ENCODE data around the gene SLC24A3. TPM values are rescaled to one million over a fixed set of nuclear protein-coding genes. Genes with fewer than 3 reads are reported as not detected.

SLC24A3 gene
- total RNA-seq, 1 experiment from 2014 or later = 46.0 TPM

- Histone ChIP-seq H3K4me1 (ENCODE audit: insufficient read depth, low read length, poor library complexity, severe bottlenecking) (peaks cover 29% of the 10 kb centered on the region), H3K4me3 (ENCODE audit: low read depth, low read length, poor library complexity, severe bottlenecking) (no peak overlapping the region), H3K27me3 (replicated peaks; ENCODE audit: insufficient read depth, low read depth, low read length, poor library complexity) (no peaks in the 10 kb centered on the region), H3K36me3 (ENCODE audit: insufficient read depth, low read length, poor library complexity, severe bottlenecking) (no peaks in the 10 kb centered on the region), H3K27ac (ENCODE audit: low read depth, low read length, poor library complexity, severe bottlenecking) (peak overlapping the region; percentile 49), H3K9me3 (ENCODE audit: low read depth, low read length, poor library complexity, severe bottlenecking) (no peaks in the 10 kb centered on the region)
- CTCF ChIA-PET = no interaction called here
- POLR2A ChIA-PET (ENCODE audit: low non-redundant PET) = no interaction called here
- no TSS peak for BruUV-seq (replicated peaks)
- intact Hi-C loops (cut with micrococcal nuclease; ENCODE audit: unreplicated experiment) = no loop called here
- peak; percentile 77 for DNase-seq (ENCODE audit: low spot score)
- TF ChIP-seq CTCF (conservative IDR thresholded peaks at IDR 0.05; ENCODE audit: low read depth, low read length) = no peak
- no peak for TF ChIP-seq EZH2 (IDR thresholded peaks at IDR 0.05; ENCODE audit: borderline replicate concordance, low read depth, low read length, poor library complexity, severe bottlenecking)
Observed at GRCh38 chr20:19423900-19424620, 211.6 kb downstream of the SLC24A3 start.

- TF ChIP-seq CTCF (conservative IDR thresholded peaks at IDR 0.05; ENCODE audit: low read depth, low read length) (no peak), EZH2 (IDR thresholded peaks at IDR 0.05; ENCODE audit: borderline replicate concordance, low read depth, low read length, poor library complexity, severe bottlenecking) (no peak)
- Histone ChIP-seq H3K4me1 (ENCODE audit: insufficient read depth, low read length, poor library complexity, severe bottlenecking) (peaks cover 40% of the 10 kb centered on the region), H3K27ac (ENCODE audit: low read depth, low read length, poor library complexity, severe bottlenecking) (no peak overlapping the region), H3K9me3 (ENCODE audit: low read depth, low read length, poor library complexity, severe bottlenecking) (no peaks in the 10 kb centered on the region), H3K4me3 (ENCODE audit: low read depth, low read length, poor library complexity, severe bottlenecking) (no peak overlapping the region), H3K36me3 (ENCODE audit: insufficient read depth, low read length, poor library complexity, severe bottlenecking) (no peaks in the 10 kb centered on the region), H3K27me3 (replicated peaks; ENCODE audit: insufficient read depth, low read depth, low read length, poor library complexity) (no peaks in the 10 kb centered on the region)
- ChIA-PET CTCF (no interaction called here), POLR2A (ENCODE audit: low non-redundant PET) (no interaction called here)
- no TSS peak for BruUV-seq (replicated peaks)
- intact Hi-C loops (cut with micrococcal nuclease; ENCODE audit: unreplicated experiment) = no loop called here
- DNase-seq (ENCODE audit: low spot score) = no peak
Observed at GRCh38 chr20:19426356-19426755, 213.9 kb downstream of the SLC24A3 start.

- H3K27me3 ChIP-seq (replicated peaks; ENCODE audit: insufficient read depth, low read depth, low read length, poor library complexity) = no peaks in the 10 kb centered on the region
- no peak overlapping the region for H3K27ac ChIP-seq (ENCODE audit: low read depth, low read length, poor library complexity, severe bottlenecking)
- no peak for DNase-seq (ENCODE audit: low spot score)
- BruUV-seq (replicated peaks) = no TSS peak
- ChIA-PET CTCF (no interaction called here), POLR2A (ENCODE audit: low non-redundant PET) (no interaction called here)
- peaks cover 36% of the 10 kb centered on the region for H3K4me1 ChIP-seq (ENCODE audit: insufficient read depth, low read length, poor library complexity, severe bottlenecking)
- intact Hi-C loops (cut with micrococcal nuclease; ENCODE audit: unreplicated experiment) = no loop called here
- no peaks in the 10 kb centered on the region for H3K9me3 ChIP-seq (ENCODE audit: low read depth, low read length, poor library complexity, severe bottlenecking)
- TF ChIP-seq EZH2 (IDR thresholded peaks at IDR 0.05; ENCODE audit: borderline replicate concordance, low read depth, low read length, poor library complexity, severe bottlenecking) (no peak), CTCF (conservative IDR thresholded peaks at IDR 0.05; ENCODE audit: low read depth, low read length) (no peak)
- H3K36me3 ChIP-seq (ENCODE audit: insufficient read depth, low read length, poor library complexity, severe bottlenecking) = no peaks in the 10 kb centered on the region
- no peak overlapping the region for H3K4me3 ChIP-seq (ENCODE audit: low read depth, low read length, poor library complexity, severe bottlenecking)
Observed at GRCh38 chr20:19427480-19427879, 215.0 kb downstream of the SLC24A3 start.
